ENCODE measurements around the gene DDX56.
"Not testable (repeated sequence)": the region's sequence is repeated elsewhere in the genome, so short reads cannot be mapped to it uniquely, and the experiment has no call there.

Gene DDX56

GRCh38 chr7:44562622-44562962 is 11.1 kb downstream of the DDX56 start:
- DNase-seq (ENCODE audit: low spot score), result not testable (repeated sequence)

- DNase-seq (ENCODE audit: low spot score), result peak; percentile 28
These were observed 11.6 kb downstream of the DDX56 start for GRCh38 chr7:44561962-44562621.

- no peak for DNase-seq (ENCODE audit: low spot score)
These were observed 12.2 kb downstream of the DDX56 start for GRCh38 chr7:44561481-44561880.

GRCh38 chr7:44559485-44559884 is 14.2 kb downstream of the DDX56 start:
- DNase-seq (ENCODE audit: low spot score), result no peak

GRCh38 chr7:44557485-44557884 is 16.2 kb downstream of the DDX56 start:
- no peak for DNase-seq (ENCODE audit: low spot score)

- no peak for DNase-seq (ENCODE audit: low spot score)
These were observed 18.4 kb downstream of the DDX56 start for GRCh38 chr7:44555350-44555749.

- DNase-seq (ENCODE audit: low spot score), result not testable (repeated sequence)
These were observed 21.2 kb downstream of the DDX56 start for GRCh38 chr7:44552473-44553005.

GRCh38 chr7:44549457-44549856 is 24.3 kb downstream of the DDX56 start:
- no peak for DNase-seq (ENCODE audit: low spot score)

GRCh38 chr7:44548893-44549292 is 24.8 kb downstream of the DDX56 start:
- DNase-seq (ENCODE audit: low spot score), result no peak

- DNase-seq (ENCODE audit: low spot score), result no peak
These were observed 26.0 kb downstream of the DDX56 start for GRCh38 chr7:44547536-44548231.

GRCh38 chr7:44541876-44542610 is 31.7 kb downstream of the DDX56 start:
- DNase-seq (ENCODE audit: low spot score), result peak; percentile 26

- DNase-seq (ENCODE audit: low spot score), result peak; percentile 96
These were observed 32.5 kb downstream of the DDX56 start, which contains the start of gene NPC1L1 for GRCh38 chr7:44541028-44541869. NPC1L1 (minus strand) TSS chr7:44541330; CDS start chr7:44541259, 71 bp downstream.

- DNase-seq (ENCODE audit: low spot score), result no peak
These were observed 33.1 kb downstream of the DDX56 start for GRCh38 chr7:44540592-44541027.

- no peak for DNase-seq (ENCODE audit: low spot score)
These were observed 33.8 kb downstream of the DDX56 start for GRCh38 chr7:44539669-44540506.

- DNase-seq (ENCODE audit: low spot score), result no peak
These were observed 34.7 kb downstream of the DDX56 start for GRCh38 chr7:44538798-44539668.

GRCh38 chr7:44538093-44538797 is 35.5 kb downstream of the DDX56 start:
- DNase-seq (ENCODE audit: low spot score), result no peak

- no peak for DNase-seq (ENCODE audit: low spot score)
These were observed 36.3 kb downstream of the DDX56 start for GRCh38 chr7:44537442-44537841.

- no peak for DNase-seq (ENCODE audit: low spot score)
These were observed 37.6 kb downstream of the DDX56 start for GRCh38 chr7:44536090-44536489.
